Mucosa of descending colon (tissue), 3 donors: ENCODE results near the gene CNOT4. TPM values are rescaled to one million over a fixed set of nuclear protein-coding genes. Genes with fewer than 3 reads are reported as not detected.

Experiments
- ATAC-seq: fragments of 200-7000 bp; cut with Tn5 transposase; one replicate; pipeline ENCODE4 v1.9.1; 2020; ENCODE audit warnings: mild to moderate bottlenecking, moderate library complexity
- DNase-seq, 3 donors: peaks; one replicate each; pipeline ENCODE4 v3.0.0-alpha.2; 2020
- H3K36me3 ChIP-seq: fragments of 200-600 bp; one replicate; pipeline ENCODE4 v1.8.0; 2021; ENCODE audit warnings: low read depth, mild to moderate bottlenecking
- H3K4me1 ChIP-seq: fragments of 200-600 bp; one replicate; pipeline ENCODE4 v1.8.0; 2021; ENCODE audit warnings: low read depth, mild to moderate bottlenecking
- H3K4me3 ChIP-seq: fragments of 200-600 bp; one replicate; pipeline ENCODE4 v1.8.0; 2021; ENCODE audit warnings: mild to moderate bottlenecking
- H3K9me3 ChIP-seq: fragments of 200-600 bp; one replicate; pipeline ENCODE4 v1.8.0; 2021; ENCODE audit warnings: mild to moderate bottlenecking
- CTCF ChIP-seq: fragments of 200-600 bp; IDR thresholded peaks from one replicate; pipeline ENCODE4 v1.8.0; 2022; ENCODE audit warnings: antibody characterized with exemption, mild to moderate bottlenecking
- intact Hi-C, 2 donors: fragments of 100-400 bp; cut with DNase I in 1 of 2; cut with micrococcal nuclease in 1 of 2; formaldehyde crosslinking; loops; one replicate each; pipeline versions ENCODE4 v1.11.0 to v1.11.1; 2022; cut with DNase I, micrococcal nuclease
- total RNA-seq, 3 donors: library from RNA; stranded (reverse); fragmentation: NEBNext Ultra II Directional in 2 of 3; extraction: Animal tissue kit (Norgen Biotek cat#: 25700) in 2 of 3; gene quantifications; one replicate each; pipeline versions ENCODE4 v1.2.1 to v1.2.4, GENCODE V29; 2021 to 2023
- donor health status: DM: no; HTN: no; CAD: no; lungs with moderate emphysema.
- donor health status: DM: no; HTN: no; CAD: no.
- donor health status: DM: no; HTN: yes; CAD: no.

CNOT4 gene
- total RNA-seq, 3 donors from 2014 or later, result 18.3 to 37.2 (median 22.1) TPM

GRCh38 chr7:135386776-135387175 lies 123.1 kb downstream of the CNOT4 start:
- no peak overlapping the region for H3K4me3 ChIP-seq
- no peaks in the 10 kb centered on the region for H3K4me1 ChIP-seq
- intact Hi-C loops, result no loop called here

GRCh38 chr7:135386181-135386580 lies 123.7 kb downstream of the CNOT4 start:
- TF ChIP-seq CTCF, result no peak
- no peaks in the 10 kb centered on the region for H3K9me3 ChIP-seq
- no peaks in the 10 kb centered on the region for H3K36me3 ChIP-seq
- no peak for DNase-seq
- no peak for ATAC-seq
- no peak overlapping the region for H3K4me3 ChIP-seq
- intact Hi-C loops, result no loop called here
- no peaks in the 10 kb centered on the region for H3K4me1 ChIP-seq

More at GRCh38 chr7:135386776-135387175, 123.1 kb downstream of the CNOT4 start:
- TF ChIP-seq CTCF, result no peak
- Histone ChIP-seq H3K36me3 (no peaks in the 10 kb centered on the region), H3K9me3 (no peaks in the 10 kb centered on the region)
- ATAC-seq (no peak), DNase-seq (no peak)

GRCh38 chr7:135385209-135385608 lies 124.7 kb downstream of the CNOT4 start:
- Histone ChIP-seq H3K4me3 (no peak overlapping the region), H3K4me1 (no peaks in the 10 kb centered on the region), H3K9me3 (no peaks in the 10 kb centered on the region), H3K36me3 (no peaks in the 10 kb centered on the region)
- TF ChIP-seq CTCF, result no peak
- ATAC-seq (no peak), DNase-seq (no peak)
- intact Hi-C loops, result no loop called here

DNA sequence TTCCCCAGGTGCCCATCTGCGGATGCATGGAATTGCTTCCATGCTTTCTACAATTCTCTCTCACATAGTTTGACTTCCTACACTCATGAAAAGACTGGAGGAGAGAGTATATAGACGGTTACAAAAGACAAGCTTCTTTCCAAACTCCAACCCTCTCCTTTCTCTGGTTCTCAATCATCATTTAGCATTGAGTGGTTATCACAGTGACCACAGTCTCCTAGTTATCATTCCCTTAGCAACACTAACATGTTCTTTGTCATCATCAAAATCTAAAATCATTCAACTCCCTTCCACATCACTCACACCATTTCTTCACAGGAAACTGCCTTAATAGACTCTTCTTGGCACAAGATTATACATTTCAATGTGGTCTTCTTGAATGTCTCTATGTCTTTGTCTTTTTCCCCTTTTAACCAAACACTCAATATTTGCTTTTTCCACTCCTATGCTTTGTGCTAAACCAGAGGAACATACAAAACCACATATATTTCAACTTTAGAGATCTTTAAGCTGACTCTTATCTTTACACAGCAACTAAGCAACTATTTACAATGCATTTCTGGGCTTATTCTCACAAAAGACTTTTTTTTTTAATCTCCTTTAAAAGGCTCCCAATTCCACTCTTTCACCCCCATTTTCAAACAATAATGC lies 126.3 kb downstream of the CNOT4 start:
- Histone ChIP-seq H3K4me3 (no peak overlapping the region), H3K4me1 (no peaks in the 10 kb centered on the region), H3K36me3 (no peaks in the 10 kb centered on the region), H3K9me3 (no peaks in the 10 kb centered on the region)
- intact Hi-C loops, result no loop called here
- DNase-seq (no peak), ATAC-seq (no peak)
- no peak for TF ChIP-seq CTCF

DNA sequence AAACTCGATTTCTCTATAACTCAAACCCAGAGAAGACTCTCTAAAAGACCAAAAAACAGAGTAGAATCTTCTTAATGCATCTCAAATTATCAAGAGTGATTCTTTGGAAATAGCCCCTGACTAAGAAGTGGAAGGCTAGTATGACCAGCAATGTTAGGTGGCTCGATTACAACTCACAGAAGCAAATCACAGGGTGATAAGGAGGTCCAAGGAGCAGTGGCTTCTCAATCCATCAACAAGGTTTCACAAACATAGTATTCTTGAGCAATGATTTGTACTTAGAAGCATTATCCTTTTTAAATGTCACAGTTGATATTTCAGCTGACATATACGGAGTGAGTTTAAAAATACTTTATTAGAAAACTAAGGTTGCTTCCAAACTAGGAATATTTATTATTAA lies 127.7 kb downstream of the CNOT4 start:
- H3K4me1 ChIP-seq, result no peaks in the 10 kb centered on the region
- no peak for DNase-seq

More for the DNA sequence above, 127.7 kb downstream of the CNOT4 start:
- intact Hi-C loops, result no loop called here
- Histone ChIP-seq H3K36me3 (no peaks in the 10 kb centered on the region), H3K4me3 (no peak overlapping the region), H3K9me3 (no peaks in the 10 kb centered on the region)
- no peak for TF ChIP-seq CTCF
- ATAC-seq, result no peak
